NCI-H1417 (cell line): Measurements from ENCODE around the gene PPP2R3C.
"Not testable (repeated sequence)": the region's sequence is repeated elsewhere in the genome, so short reads cannot be mapped to it uniquely, and the experiment has no call there.

Experiments
- DNase-seq, 3 experiments: peaks; one replicate each; lab custom pipeline; 2025; lab: John Stamatoyannopoulos, UW

PPP2R3C gene

DNA sequence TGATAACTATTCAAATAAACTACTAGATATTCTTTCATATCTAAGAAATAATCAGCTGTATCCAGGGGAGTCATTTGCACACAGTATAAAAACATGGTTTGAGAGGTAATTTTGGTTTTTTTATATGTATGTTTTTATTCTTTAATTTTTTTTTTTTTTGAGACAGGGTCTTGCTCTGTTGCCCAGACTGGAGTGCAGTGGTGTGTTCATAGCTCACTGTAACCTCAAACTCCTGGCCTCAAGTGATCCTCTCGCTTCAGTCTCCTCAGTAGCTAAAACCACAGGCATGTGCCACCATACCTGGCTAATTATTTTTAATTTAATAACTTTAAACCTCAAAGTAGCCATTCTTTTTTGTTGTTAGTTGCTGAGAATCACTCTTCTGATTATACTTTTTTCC is 2.3 kb upstream of the PPP2R3C start:
- DNase-seq = no peak

DNA sequence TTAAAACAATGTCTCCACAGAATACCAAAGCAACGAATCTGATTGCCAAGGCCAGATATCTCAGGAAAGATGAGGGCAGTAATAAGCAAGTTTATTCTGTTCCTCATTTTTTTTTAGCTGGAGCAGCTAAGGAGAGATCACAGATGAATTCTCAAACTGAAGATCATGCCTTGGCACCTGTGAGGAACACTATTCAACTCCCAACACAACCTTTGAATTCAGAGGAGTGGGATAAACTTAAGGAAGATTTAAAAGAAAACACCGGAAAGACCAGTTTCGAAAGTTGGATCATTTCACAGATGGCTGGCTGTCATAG is 1.6 kb upstream of the PPP2R3C start:
- DNase-seq = no peak

DNA sequence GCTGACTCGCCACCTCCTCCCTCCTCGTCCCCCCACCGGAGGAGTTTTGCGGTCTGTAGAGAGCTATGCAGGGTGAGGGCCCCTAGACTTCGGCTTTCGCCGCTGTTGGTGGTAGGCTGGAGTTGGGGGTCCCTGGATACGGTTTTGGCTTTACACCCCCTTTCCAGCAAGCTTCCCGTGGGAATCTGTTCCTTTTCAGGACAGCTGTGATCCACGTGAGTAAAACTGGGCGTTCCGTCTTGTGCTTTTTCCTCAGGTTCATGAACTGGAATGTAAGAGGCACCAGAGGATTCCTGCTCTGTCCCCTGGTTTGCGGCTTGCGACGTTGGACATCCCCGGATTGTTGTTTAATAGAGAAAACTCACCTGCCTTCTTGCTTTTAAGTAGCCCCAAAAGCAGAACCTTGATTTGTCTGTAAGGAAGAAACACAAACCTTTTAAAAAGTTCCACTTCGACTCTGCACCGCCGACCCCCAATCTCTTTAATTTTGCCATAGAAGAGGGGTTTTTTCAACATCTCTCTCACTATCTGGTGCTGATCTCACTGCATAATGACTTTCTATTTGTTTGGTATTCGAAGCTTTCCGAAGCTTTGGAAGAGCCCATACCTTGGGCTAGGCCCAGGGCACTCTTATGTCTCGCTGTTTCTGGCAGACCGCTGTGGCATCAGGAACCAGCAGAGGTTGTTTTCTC is 1.1 kb upstream of the PPP2R3C start:
- DNase-seq = peak in 2 of 3 experiments; percentile 48 to 62

DNA sequence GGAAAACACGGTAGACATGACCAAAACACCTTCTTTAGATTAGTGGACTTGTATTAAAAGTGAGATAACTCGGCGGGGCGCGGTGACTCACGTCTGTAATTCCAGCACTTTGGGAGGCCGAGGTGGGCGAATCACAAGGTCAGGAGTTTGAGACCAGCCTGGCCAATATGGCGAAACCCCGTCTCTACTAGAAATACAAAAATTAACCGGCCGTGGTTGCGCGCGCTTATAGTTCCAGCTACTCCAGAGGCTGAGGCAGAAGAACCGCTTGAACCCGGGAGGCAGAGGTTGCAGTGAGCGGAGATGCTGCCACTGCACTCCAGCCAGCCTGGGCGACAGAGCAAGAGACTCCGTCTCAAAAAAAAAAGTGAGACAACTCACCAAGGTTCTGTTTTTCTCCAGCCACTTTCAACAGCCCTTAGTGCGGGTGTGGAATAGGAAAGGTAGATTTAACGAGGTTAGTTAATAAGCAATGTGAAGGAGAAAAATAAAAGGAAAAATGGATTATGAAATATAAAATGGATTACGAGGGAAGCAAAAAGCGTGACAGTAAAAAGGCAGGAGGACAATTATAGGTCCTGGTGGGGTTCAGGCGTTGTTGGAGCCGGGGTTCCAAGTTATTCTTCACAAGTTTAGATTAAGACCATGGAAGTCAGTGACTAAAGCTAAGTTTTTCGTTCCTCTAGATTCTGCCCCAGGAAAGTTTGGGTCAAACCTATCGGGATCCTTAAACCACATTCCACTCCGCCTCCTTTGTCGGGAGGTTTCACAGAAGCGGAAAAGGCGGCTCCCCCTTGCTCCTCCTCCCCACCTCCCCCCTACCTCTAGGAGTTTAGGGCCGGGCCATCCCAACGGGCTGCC is 534 bp downstream of the PPP2R3C start:
- DNase-seq = peak in 1 of 3 experiments; percentile 47

DNA sequence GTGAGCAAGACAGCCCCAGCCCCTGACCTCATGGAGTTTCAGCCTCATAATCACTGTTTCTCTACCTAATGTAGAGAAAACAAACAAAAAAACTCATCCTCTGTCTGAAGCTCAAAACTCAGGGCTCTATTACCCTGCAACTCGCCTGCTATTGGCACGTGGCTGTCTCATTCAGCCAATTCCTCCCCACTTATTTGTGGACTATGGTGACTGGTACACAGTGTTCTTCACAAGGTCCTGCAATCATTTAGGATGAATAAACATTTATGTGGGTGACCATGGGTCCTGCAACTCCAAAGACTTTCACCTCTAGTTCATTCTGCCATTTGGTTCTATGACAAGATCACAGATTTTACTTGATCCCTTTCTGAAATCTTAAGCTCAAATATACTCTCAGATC is 4.7 kb downstream of the PPP2R3C start:
- DNase-seq = no peak

DNA sequence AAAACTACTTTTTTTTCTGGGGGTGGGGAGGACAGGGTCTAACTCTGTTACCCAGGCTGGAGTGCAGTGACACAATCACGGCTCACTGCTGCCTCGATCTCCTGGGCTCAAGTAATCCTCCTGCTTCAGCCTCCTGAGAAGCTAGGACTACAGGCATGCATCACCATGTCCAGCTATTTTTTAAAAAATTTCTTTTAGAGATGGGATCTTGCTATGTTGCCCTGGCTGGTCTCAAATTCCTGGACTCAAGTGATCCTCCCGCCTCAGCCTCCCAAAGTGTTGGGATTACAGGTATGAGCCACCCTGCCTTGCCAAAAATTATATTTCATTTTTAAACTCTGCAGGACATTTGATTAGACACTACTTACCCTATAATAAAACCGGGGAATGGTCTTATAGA is 5.5 kb downstream of the PPP2R3C start:
- no peak for DNase-seq

DNA sequence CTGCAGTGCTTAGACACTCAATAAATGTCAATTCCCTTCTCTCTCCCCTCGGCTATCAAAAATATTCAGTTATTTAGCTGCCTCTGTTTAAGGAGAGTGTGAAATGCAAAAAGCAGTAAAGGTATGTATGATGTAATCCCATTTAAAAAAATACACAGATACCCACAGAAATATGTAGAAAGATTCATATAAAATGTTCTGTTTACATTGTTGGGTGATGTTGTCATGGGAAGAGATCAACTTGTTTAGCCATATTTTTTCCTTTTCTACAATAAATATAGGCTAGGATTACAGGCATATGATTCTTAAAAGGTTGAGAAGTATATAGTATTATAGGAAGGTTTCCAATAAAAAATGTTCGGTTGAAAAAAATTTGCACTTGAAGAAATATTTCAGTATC is 7.8 kb downstream of the PPP2R3C start:
- no peak for DNase-seq

DNA sequence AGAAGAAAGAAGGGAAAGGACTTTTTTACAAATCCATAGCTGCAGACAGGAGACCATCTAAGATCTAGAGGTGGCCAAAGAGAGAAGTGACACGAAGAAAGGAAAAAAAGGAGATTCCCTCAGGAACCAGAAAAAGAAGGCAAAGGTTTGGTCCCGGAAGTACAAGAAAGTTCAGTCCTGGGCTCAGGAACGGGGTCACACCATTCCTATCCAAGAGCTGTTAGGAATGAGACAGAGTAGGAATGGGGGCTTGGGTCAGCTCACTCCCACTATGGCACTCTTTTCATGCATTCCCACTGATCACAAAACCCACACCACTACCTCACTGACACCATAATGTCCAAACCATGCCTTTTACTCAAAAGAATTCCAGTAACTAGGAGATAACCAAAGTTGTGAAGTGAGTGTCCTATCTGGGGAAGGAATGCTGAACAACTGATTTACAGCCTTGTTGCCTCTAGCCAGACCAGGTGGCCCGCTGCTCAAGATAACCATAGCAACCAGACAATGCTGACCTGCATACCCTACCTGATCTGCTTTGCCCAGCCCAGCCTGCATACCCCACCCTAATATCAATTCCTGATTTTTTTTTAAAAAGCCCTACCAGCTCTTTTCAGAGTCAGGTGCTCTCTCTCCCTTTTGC is 8.4 kb downstream of the PPP2R3C start:
- DNase-seq = no peak

DNA sequence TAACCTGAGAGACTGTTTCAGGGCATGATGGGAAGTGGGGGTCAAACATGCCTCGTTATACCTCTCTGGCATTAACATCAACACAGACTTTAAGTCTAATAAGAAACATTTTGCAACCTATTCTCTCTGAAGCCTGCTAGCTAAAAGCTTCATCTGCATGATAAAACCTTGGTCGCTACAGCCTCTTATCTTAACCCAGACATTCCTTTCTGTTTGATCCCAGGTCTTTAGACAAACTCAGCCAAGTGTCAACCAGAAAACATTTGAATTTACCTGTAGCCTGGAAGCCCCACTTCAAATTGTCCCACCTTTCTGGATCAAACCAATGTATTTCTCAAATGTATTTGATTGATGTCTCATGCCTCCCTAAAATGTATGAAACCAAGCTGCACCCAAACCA is 9.1 kb downstream of the PPP2R3C start:
- no peak for DNase-seq

DNA sequence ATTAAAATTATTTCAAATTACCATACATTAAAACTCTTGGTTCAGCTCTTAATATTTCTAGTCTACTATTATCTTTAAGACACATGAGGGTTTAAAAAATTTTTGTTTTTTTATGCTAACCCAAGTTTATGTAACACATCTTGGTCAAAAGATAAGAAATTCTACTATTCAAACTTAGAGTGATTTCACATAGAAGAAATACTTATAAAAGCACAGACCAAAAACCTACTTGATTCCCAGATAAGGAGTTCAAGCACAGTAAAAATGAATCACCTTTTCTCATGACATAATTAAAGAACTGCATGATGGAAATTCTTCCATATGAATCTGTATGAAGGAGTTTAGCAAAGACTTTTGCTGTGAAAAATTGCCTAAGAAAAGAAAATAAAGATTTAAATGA is 13.9 kb downstream of the PPP2R3C start:
- DNase-seq = no peak

DNA sequence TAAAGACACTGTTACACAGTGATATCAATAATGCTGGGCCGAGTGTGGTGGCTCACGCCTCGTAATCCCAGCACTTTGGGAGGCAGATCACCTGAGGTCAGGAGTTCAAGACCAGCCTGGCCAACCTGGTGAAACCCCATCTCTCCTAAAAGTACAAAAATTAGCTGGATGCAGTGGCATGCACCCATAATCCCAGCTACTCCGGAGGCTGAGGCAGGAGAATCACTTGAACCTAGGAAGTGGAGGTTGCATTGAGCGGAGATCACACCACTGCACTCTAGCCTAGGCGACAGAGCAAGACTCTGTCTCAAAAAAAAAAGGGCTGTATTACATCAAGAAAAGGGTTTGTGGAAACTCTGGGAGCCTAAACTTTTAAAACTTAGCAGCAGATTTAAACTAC is 27.1 kb downstream of the PPP2R3C start:
- DNase-seq = not testable (repeated sequence)

DNA sequence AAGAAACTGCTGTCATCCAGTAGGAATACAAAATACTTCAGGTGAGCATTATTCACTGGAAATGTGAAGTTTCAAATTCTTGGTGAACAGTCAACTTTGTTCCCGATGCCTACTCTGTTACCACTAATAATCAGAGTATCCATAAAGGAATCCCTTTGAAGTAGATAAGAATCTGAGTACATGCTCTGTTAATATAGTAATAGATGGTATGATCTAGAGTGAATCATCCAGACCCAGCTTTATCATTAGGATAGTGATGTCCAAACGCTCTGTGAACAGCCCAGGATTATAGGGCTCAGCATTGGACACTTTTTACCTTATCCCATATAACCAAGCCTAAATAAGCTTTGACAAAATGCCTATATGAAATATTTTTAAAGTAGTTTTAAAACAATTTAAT is 33.3 kb downstream of the PPP2R3C start:
- no peak for DNase-seq

DNA sequence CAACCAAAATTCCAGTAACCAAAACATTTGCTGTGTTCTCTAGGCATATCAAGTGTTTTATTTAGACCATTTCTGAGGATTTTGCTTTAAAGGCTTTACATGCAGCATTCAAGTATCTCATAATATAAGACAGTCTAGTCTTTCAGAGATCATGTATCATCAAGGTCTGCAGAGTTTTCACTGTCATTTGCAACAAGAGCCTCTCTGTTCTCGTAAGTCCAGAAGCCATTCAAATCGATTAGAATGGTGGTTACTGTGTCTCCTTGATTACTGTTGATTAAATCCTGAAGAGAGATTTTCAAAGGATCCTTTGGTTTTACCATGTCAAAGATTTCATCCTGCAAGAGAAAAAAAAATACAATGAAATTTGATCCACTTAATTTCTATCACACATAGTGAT is 36.3 kb downstream of the PPP2R3C start:
- DNase-seq = no peak

DNA sequence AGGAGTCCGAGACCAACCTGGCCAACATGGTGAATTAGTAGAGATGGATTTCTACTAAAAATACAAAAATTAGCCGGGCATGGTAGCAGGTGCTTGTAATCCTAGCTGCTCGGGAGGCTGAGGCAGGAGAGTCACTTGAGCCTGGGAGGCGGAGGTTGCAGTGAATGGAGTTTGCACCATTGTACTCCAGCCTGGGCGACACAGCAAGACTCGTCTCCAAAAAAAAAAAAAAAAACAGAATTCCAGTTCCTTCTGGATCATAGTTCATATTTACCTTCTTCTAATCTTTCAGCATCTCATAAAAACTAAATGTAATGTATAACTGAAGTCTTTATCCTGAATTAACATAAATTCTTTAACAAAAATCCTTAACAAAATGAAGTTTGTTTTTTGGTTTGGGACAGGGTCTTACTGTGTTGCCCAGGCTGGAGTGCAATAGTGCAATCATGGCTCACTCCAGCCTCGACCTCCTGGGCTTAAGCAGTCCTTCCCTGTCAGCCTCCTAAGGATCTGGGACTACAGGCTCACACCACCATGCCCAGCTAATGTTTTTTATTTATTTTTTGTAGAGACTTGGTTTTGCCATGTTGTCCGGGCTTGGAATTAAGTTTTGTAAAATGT is 38.1 kb downstream of the PPP2R3C start:
- DNase-seq = no peak

DNA sequence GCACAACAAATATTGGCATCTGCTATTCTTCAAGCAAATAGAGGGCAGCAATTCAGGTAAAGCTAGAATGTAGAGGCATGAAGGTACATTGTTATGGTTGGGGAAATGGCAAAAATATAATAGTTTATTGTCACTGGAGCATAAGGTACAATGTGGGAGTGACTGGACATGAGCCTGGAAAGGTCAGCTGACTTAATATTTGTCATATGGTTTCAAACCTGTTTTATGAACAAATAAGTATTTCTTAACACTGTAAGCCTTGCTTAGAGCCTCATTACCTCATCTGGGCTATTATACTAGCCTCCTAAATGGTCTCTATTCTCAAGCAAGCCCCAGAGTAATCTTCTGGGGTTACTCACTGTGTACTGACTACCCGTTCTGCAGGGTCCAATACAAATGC is 42.0 kb downstream of the PPP2R3C start:
- no peak for DNase-seq

DNA sequence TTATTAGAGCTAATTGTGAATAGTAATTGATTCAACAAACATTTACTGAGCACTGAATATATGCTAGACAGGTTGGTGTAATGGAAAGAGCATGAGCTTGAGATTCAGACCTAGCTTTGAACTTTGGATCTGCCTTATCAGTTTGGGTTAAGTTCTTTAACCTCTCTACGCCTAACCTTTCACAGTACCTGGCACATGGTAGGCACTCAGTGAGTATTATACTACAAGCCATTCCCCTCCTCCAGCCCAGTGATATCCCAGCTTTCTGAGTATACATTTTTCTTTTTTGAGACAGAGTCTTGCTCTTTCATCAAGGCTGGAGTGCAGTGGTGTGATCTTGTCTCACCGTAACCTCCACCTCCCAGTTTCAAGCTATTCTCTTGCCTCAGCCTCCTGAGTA is 43.7 kb downstream of the PPP2R3C start:
- no peak for DNase-seq

DNA sequence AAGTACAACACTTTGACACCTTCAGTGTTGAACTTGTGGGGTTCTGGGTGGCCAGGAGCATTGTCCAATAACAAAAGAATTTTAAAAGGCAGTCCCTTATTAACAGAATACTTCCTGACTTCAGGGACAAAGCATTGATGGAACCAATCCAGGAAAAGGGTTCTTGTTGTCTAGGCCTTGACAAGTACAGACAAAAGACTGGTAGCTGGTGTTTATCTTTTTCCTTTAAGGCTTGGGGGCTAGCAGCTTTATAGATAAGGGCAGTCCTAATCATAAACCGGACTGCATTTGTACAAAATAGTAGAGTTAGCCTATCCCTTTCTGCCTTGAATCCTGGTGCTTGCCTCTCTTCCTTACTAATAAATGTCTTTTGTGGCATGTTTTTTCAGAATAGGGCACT is 48.3 kb downstream of the PPP2R3C start:
- DNase-seq = no peak

DNA sequence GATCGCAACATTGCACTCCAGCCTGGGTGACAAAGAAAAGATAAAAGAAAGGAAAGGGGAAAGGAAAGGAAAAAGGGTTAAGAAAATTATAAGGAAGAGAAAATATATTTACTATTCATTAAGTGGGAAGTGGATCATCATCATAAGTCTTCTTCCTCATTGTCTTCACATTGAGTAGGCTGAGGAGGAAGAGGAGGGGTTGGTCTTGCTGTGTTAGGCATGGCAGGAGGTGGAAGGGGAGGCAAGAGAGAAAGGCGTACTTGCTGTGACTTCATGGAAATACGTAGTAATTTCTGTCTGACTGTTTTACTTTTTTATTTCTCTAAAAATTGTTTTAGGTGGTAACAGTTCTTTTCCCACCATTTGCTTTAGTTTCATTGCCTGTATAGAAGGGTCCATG is 49.6 kb downstream of the PPP2R3C start:
- DNase-seq = no peak

DNA sequence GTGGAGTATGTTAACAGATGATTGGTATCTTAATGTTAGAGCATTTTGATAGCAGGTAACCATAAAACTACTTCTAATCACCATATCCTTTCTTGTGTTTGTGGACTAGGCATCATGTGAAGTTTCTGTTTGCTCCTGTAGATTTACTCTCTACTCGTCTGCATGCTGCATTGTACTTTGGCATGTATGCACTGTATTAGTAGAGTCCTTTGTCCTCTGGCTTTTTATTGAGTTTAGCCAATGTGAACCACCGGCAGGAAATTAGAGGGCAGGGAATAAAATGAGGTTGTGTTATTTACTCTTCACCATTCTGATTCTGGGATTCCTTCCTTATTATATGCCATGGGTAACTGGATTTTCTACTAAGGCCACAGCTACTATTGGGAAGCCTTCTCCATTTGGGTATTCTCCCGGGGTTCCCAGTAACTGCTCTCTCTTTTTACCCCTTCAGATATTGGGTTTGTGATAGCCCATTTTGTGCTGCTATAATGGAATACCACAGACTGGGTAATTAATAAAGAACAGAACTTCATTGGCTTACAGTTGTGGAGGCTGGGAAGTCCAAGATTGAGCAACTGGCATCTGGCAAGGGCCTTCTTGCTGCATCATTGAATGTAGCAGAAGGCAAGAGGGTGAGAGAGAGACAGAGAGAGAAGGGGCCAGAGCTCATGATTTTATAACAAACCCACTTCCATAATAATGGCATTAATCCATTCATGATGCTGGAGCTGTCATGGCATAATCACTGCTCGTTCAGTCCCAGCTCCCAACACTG is 53.4 kb downstream of the PPP2R3C start:
- DNase-seq = no peak

DNA sequence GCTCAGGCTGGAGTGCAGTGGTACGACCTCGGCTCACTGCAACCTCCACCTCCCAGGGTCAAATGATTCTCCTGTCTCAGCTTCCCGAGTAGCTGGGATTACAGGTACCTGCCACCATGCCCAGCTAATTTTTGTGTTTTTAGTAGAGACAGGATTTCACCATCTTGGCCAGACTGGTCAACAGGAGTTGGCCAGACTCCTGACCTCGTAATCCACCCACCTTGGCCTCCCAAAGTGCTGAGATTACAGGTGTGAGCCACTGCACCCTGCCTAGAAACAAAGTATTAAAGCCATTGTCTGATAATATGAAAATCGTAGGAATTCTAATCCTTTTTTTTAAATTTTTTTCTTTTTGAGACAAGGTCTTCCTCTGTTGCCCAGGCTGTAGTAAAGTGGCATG is 56.1 kb downstream of the PPP2R3C start:
- not testable (repeated sequence) for DNase-seq

DNA sequence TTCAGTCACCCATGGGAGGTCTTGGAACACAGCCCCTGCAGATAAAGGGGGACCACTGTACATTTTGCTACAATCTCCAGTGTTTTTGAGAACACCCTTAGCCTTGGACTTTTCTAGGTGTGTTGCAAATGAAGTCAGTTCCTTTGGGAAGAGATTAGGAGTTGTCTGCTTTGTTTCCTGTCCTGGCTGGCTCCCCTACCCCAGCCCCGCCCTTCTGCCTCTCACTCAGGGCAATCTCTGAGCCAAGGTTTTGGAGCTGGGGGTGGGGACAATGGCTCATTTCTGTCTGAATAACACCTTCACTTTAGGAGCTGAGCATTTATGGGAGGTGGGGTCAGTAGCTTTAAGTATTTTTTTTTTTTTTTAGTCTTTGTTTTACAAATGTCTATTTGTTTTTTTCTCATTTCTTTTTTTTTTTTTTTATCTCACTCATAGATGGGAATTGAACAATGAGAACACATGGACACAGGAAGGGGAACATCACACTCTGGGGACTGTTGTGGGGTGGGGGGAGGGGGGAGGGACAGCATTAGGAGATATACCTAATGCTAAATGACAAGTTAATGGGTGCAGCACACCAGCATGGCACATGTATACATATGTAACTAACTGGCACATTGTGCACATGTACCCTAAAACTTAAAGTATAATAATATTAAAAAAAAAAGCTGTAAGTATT is 60.5 kb downstream of the PPP2R3C start:
- not testable (repeated sequence) for DNase-seq
